MM.1S (cell line): ENCODE data around the gene KTN1.

Experiments used
- CTCF ChIP-seq: fragments of 300-600 bp; sonication (generic); IDR thresholded peaks from 2 replicates; pipeline ENCODE4 v1.5.1; 2016; ENCODE audit warnings: antibody characterized with exemption, low read length, mixed read lengths
- EZH2 ChIP-seq: fragments of 300-600 bp; sonication (generic); optimal IDR thresholded peaks from 2 replicates; pipeline ENCODE3; 2017; ENCODE audit warnings: low read depth, mild to moderate bottlenecking, antibody characterized with exemption, low read length, mixed read lengths

GRCh38 chr14:55715889-55716288, 135.9 kb downstream of the KTN1 start:
- TF ChIP-seq EZH2: no peak
- no peak for TF ChIP-seq CTCF
